HG02763 (cell line): ENCODE measurements around the gene DNAJB6.

Source experiments
- ATAC-seq: cut with Tn5 transposase; IDR thresholded peaks from one replicate; pipeline ENCODE4 v1.9.1; 2021; ENCODE audit warnings: mild to moderate bottlenecking, moderate library complexity; ENCODE audit not compliant: unreplicated experiment

DNAJB6 gene

GRCh38 chr7:157407512-157408257 lies 70.9 kb downstream of the DNAJB6 start:
- ATAC-seq = no peak

GRCh38 chr7:157408258-157409101 lies 71.7 kb downstream of the DNAJB6 start:
- no peak for ATAC-seq

- no peak for ATAC-seq
These were observed 72.4 kb downstream of the DNAJB6 start for GRCh38 chr7:157409149-157409752.

- ATAC-seq = no peak
These were observed 73.2 kb downstream of the DNAJB6 start for GRCh38 chr7:157409753-157410727.

- no peak for ATAC-seq
These were observed 74.2 kb downstream of the DNAJB6 start for GRCh38 chr7:157410831-157411556.

- no peak for ATAC-seq
These were observed 74.8 kb downstream of the DNAJB6 start for GRCh38 chr7:157411580-157411979.

- ATAC-seq = no peak
These were observed 75.2 kb downstream of the DNAJB6 start for GRCh38 chr7:157412021-157412443.

GRCh38 chr7:157412491-157413180 lies 75.8 kb downstream of the DNAJB6 start:
- no peak for ATAC-seq

- no peak for ATAC-seq
These were observed 77.3 kb downstream of the DNAJB6 start for GRCh38 chr7:157413881-157414701.

GRCh38 chr7:157414702-157415096 lies 77.9 kb downstream of the DNAJB6 start:
- no peak for ATAC-seq

GRCh38 chr7:157415486-157415885 lies 78.7 kb downstream of the DNAJB6 start:
- no peak for ATAC-seq

- ATAC-seq = no peak
These were observed 79.2 kb downstream of the DNAJB6 start for GRCh38 chr7:157416011-157416410.

- no peak for ATAC-seq
These were observed 81.6 kb downstream of the DNAJB6 start for GRCh38 chr7:157418204-157419034.

- no peak for ATAC-seq
These were observed 82.2 kb downstream of the DNAJB6 start for GRCh38 chr7:157419035-157419293.

GRCh38 chr7:157422279-157422678 lies 85.5 kb downstream of the DNAJB6 start:
- ATAC-seq = no peak

- no peak for ATAC-seq
These were observed 86.5 kb downstream of the DNAJB6 start for GRCh38 chr7:157423348-157423747.

GRCh38 chr7:157423886-157424565 lies 87.2 kb downstream of the DNAJB6 start:
- ATAC-seq = no peak
